GM06990 (cell line): Measurements from ENCODE around the gene BSND.

Experiments used
- DNase-seq: peaks from one replicate; pipeline ENCODE4 v3.0.0-alpha.2; 2011; ENCODE audit not compliant: insufficient read length; ENCODE audit errors: extremely low read depth
- H3K27me3 ChIP-seq: replicated peaks from 2 replicates; pipeline ENCODE4 v1.6.0; 2011; ENCODE audit warnings: low read length; ENCODE audit not compliant: control insufficient read depth, insufficient read depth
- H3K36me3 ChIP-seq: 2 replicates; pipeline ENCODE4 v1.5.1; 2011; ENCODE audit warnings: low read length; ENCODE audit not compliant: control insufficient read depth, insufficient read depth
- H3K4me3 ChIP-seq: replicated peaks from 2 replicates; pipeline ENCODE4 v1.5.1; 2011; ENCODE audit warnings: low read depth, mild to moderate bottlenecking, control low read depth, low read length
- CTCF ChIP-seq: IDR thresholded peaks from 2 replicates; pipeline ENCODE4 v1.5.1; 2011; ENCODE audit warnings: low read length, control low read depth, mild to moderate bottlenecking, inconsistent platforms; ENCODE audit not compliant: insufficient read depth, poor library complexity, severe bottlenecking

BSND gene

GRCh38 chr1:54989473-54989872 is 9.3 kb upstream of the BSND start:
- DNase-seq = no peak

GRCh38 chr1:54989968-54990810 is 8.5 kb upstream of the BSND start:
- no peak for TF ChIP-seq CTCF
- no peaks in the 10 kb centered on the region; the same call in 1 of the 2 replicates for H3K27me3 ChIP-seq
- no peaks in the 10 kb centered on the region for H3K36me3 ChIP-seq
- no peak for DNase-seq
- no peak overlapping the region for H3K4me3 ChIP-seq

More at GRCh38 chr1:54989473-54989872, 9.3 kb upstream of the BSND start:
- Histone ChIP-seq H3K4me3 (no peak overlapping the region), H3K36me3 (no peaks in the 10 kb centered on the region), H3K27me3 (no peaks in the 10 kb centered on the region; the same call in 1 of the 2 replicates)
- TF ChIP-seq CTCF = no peak

GRCh38 chr1:54990916-54991315 is 7.8 kb upstream of the BSND start:
- no peak overlapping the region for H3K4me3 ChIP-seq
- H3K36me3 ChIP-seq = no peaks in the 10 kb centered on the region
- no peak for DNase-seq
- no peak for TF ChIP-seq CTCF
- H3K27me3 ChIP-seq = no peaks in the 10 kb centered on the region; the same call in 1 of the 2 replicates

- Histone ChIP-seq H3K36me3 (no peaks in the 10 kb centered on the region), H3K4me3 (no peak overlapping the region), H3K27me3 (no peaks in the 10 kb centered on the region; the same call in 1 of the 2 replicates)
- no peak for DNase-seq
- no peak for TF ChIP-seq CTCF
Measured at GRCh38 chr1:54991939-54992338, 6.8 kb upstream of the BSND start.

- no peaks in the 10 kb centered on the region for H3K36me3 ChIP-seq
- no peaks in the 10 kb centered on the region; the same call in 1 of the 2 replicates for H3K27me3 ChIP-seq
- H3K4me3 ChIP-seq = no peak overlapping the region
- DNase-seq = no peak
- no peak for TF ChIP-seq CTCF
Measured at GRCh38 chr1:54993140-54993539, 5.6 kb upstream of the BSND start.
